Upper lobe of left lung (tissue), 4 donors: ENCODE measurements around the gene PRR5L.

Experiments used
- EP300 ChIP-seq, 4 donors: sonication (generic); formaldehyde crosslinking; IDR thresholded peaks; one replicate each; pipeline ENCODE4 v1.5.1; 2017; ENCODE audit warnings: antibody characterized with exemption in 4 of 4, control low read depth in 2 of 4
- POLR2A ChIP-seq, 4 donors: fragments of 450-650 bp; IDR thresholded peaks; one replicate each; pipeline ENCODE4 v1.5.1; 2016 to 2017; ENCODE audit warnings: antibody characterized with exemption in 4 of 4, mild to moderate bottlenecking in 2 of 4
- POLR2AphosphoS5 ChIP-seq, 2 donors: sonication (generic); formaldehyde crosslinking; IDR thresholded peaks; one replicate each; pipeline ENCODE4 v1.5.1; 2017; ENCODE audit warnings: antibody characterized with exemption in 2 of 2
- TF ChIP-seq, protein P1 (sequence below), 6 experiments: fragments of 450-650 bp in 4 of 6; fragments of 200-600 bp in 2 of 6; sonication (generic) in 2 of 6; IDR thresholded peaks; one replicate each; pipeline ENCODE4 v1.5.1; 2016 to 2019; ENCODE audit warnings: antibody characterized with exemption in 6 of 6

DNA sequence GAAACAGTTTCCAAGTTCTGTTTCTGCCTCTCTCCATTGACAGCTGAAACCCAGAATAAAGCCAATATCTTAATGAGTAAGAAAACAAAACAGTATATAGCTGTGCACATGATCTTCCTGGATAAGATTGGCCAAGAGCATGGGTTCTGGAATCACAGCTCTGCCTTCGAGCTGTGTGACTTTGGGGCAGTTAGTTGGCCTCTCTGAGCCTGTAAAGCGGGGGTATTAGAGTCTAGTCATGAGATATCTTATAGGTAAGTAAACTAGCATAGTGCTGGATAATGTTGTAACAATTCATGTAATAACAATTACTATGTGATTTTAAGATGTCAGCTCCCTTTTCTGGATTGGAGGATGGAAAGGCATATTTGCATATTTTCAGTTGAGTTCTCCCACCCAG, 140.5 kb downstream of the PRR5L start:
- TF ChIP-seq, protein P1, sequence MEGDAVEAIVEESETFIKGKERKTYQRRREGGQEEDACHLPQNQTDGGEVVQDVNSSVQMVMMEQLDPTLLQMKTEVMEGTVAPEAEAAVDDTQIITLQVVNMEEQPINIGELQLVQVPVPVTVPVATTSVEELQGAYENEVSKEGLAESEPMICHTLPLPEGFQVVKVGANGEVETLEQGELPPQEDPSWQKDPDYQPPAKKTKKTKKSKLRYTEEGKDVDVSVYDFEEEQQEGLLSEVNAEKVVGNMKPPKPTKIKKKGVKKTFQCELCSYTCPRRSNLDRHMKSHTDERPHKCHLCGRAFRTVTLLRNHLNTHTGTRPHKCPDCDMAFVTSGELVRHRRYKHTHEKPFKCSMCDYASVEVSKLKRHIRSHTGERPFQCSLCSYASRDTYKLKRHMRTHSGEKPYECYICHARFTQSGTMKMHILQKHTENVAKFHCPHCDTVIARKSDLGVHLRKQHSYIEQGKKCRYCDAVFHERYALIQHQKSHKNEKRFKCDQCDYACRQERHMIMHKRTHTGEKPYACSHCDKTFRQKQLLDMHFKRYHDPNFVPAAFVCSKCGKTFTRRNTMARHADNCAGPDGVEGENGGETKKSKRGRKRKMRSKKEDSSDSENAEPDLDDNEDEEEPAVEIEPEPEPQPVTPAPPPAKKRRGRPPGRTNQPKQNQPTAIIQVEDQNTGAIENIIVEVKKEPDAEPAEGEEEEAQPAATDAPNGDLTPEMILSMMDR (IDR thresholded peaks at IDR 0.05) = no peak
- no peak for TF ChIP-seq POLR2A (IDR thresholded peaks at IDR 0.05)
- TF ChIP-seq POLR2AphosphoS5 (IDR thresholded peaks at IDR 0.05) = no peak
- no peak for TF ChIP-seq EP300 (IDR thresholded peaks at IDR 0.05)
